Measurements from ENCODE around the gene NRXN3. TPM values are rescaled to one million over a fixed set of nuclear protein-coding genes. Genes with fewer than 3 reads are reported as not detected.

NRXN3 gene
- total and polyA plus RNA-seq, 2 of the 4 experiments (the other 2 are of a cell fraction), result 4.8 to 25.1 TPM

- intact Hi-C loops (cut with micrococcal nuclease), result no loop called here
- H3K4me1 ChIP-seq (ENCODE audit: control insufficient read depth, insufficient read depth, low read length), result no peaks in the 10 kb centered on the region
- DNase-seq (no peak), ATAC-seq (ENCODE audit: low read depth) (no peak)
- ChIA-PET CTCF (no interaction called here), POLR2A (ENCODE audit: unreplicated experiment) (no interaction called here)
- H3K18ac ChIP-seq (ENCODE audit: low read depth, low read length), result no peak overlapping the region
- H2BK20ac ChIP-seq (ENCODE audit: low read depth, low read length), result no peak overlapping the region
- H2AK5ac ChIP-seq (ENCODE audit: low read depth, low read length), result no peak overlapping the region
- H3K79me1 ChIP-seq (ENCODE audit: low read depth in 1 of 2, low read length in 2 of 2), result no peaks in the 10 kb centered on the region
- 0% methylated on average over 1 of the region's 7 CpGs; no CpG with 5 or more reads in 1 of the 2 experiments for WGBS, 2 experiments (ENCODE audit: extremely low coverage in 2 of 2, insufficient read length in 1 of 2)
- no peaks in the 10 kb centered on the region for H3K36me3 ChIP-seq (ENCODE audit: control insufficient read depth, insufficient read depth, low read length)
- no peak overlapping the region for H3K23ac ChIP-seq (ENCODE audit: low read depth, low read length)
- BruUV-seq (replicated peaks), result no TSS peak
- in situ Hi-C loops (cut with MboI; ENCODE audit: low sequenced_read_pairs), result no loop called here
- TF ChIP-seq ELK1 (IDR thresholded peaks at IDR 0.05; ENCODE audit: borderline replicate concordance, low read depth, low read length), result no peak
- TF ChIP-seq POLR2A (IDR thresholded peaks at IDR 0.05; ENCODE audit: low read depth, low read length), result no peak
- TF ChIP-seq SMC3 (IDR thresholded peaks at IDR 0.05; ENCODE audit: low read depth, low read length), result no peak
- TF ChIP-seq CHD1 (IDR thresholded peaks at IDR 0.05; ENCODE audit: low read depth, low read length), result no peak
- no peak for TF ChIP-seq RAD21 (IDR thresholded peaks at IDR 0.05; ENCODE audit: low read length)
- TF ChIP-seq RCOR1 (IDR thresholded peaks at IDR 0.05; ENCODE audit: insufficient replicate concordance, low read length), result no peak
- no peak for TF ChIP-seq BHLHE40 (IDR thresholded peaks at IDR 0.05; ENCODE audit: low read depth, low read length)
- no peak for TF ChIP-seq CEBPB (IDR thresholded peaks at IDR 0.05; ENCODE audit: low read depth, low read length)
- no peak for TF ChIP-seq MAFK (IDR thresholded peaks at IDR 0.05; ENCODE audit: low read depth, low read length)
- no peak for TF ChIP-seq FOS (IDR thresholded peaks at IDR 0.05; ENCODE audit: low read depth, low read length)
- no peak for TF ChIP-seq NFE2L2 (IDR thresholded peaks at IDR 0.05; ENCODE audit: low read depth, low read length)
- no peak for TF ChIP-seq USF2 (IDR thresholded peaks at IDR 0.05; ENCODE audit: low read depth, low read length)
- no peak overlapping the region for H2BK5ac ChIP-seq (ENCODE audit: low read depth, low read length, poor library complexity, severe bottlenecking)
- no peak overlapping the region for H4K91ac ChIP-seq (ENCODE audit: insufficient read depth, low read depth, low read length)
- no peak overlapping the region for H3K9ac ChIP-seq (ENCODE audit: low read depth, low read length)
- no peak overlapping the region for H3K4me2 ChIP-seq (ENCODE audit: low read depth, low read length)
- no peak overlapping the region for H3K14ac ChIP-seq (replicated peaks; ENCODE audit: low read depth, low read length)
- H3K9me3 ChIP-seq (ENCODE audit: control insufficient read depth, insufficient read depth, low read length), result peaks cover 12% of the 10 kb centered on the region
- no peaks in the 10 kb centered on the region for H3K27me3 ChIP-seq (ENCODE audit: control insufficient read depth, insufficient read depth, low read length)
- no peak overlapping the region for H3K27ac ChIP-seq (ENCODE audit: insufficient read depth, low read length)
- H2BK15ac ChIP-seq (ENCODE audit: low read depth, low read length), result no peak overlapping the region
- no peaks in the 10 kb centered on the region for H4K20me1 ChIP-seq (ENCODE audit: insufficient read depth, low read length)
- no peak overlapping the region for H3K4ac ChIP-seq (ENCODE audit: low read depth, low read length)
- H2AK9ac ChIP-seq (replicated peaks; ENCODE audit: low read depth, low read length, poor library complexity), result no peak overlapping the region
- H3K56ac ChIP-seq (ENCODE audit: extremely low read depth, insufficient read depth, low read length), result no peak overlapping the region
- H3K4me3 ChIP-seq (ENCODE audit: insufficient read depth, low read depth, low read length), result no peak overlapping the region
- no peaks in the 10 kb centered on the region for H3K9me1 ChIP-seq (ENCODE audit: insufficient read depth, low read length)
- H4K8ac ChIP-seq (ENCODE audit: low read depth in 2 of 2, low read length in 2 of 2), result no peak overlapping the region
- H2AFZ ChIP-seq (replicated peaks; ENCODE audit: low read length, poor library complexity), result no peak overlapping the region
- dilution Hi-C loops (cut with HindIII; ENCODE audit: low sequenced_read_pairs, unreplicated experiment), result no loop called here
- no peak overlapping the region for H2BK120ac ChIP-seq (ENCODE audit: low read depth, low read length)
- H4K5ac ChIP-seq (ENCODE audit: low read depth, low read length), result no peak overlapping the region
Measured at GRCh38 chr14:78491048-78491447, 320.9 kb downstream of the NRXN3 start.

All from IMR-90 (cell line).